HL-60/S4 treated with phorbol 12-myristate 13-acetate at 8.2 ng/mL for 4 days and 3 days (cell line): ENCODE measurements around the gene KCNMA1.

Experiments used
- in situ Hi-C: fragments of 300-500 bp; cut with MboI; formaldehyde crosslinking; loops from 2 replicates; pipeline ENCODE4 v1.15.0; 2022; ENCODE audit warnings: low sequenced_read_pairs

The KCNMA1 gene

DNA sequence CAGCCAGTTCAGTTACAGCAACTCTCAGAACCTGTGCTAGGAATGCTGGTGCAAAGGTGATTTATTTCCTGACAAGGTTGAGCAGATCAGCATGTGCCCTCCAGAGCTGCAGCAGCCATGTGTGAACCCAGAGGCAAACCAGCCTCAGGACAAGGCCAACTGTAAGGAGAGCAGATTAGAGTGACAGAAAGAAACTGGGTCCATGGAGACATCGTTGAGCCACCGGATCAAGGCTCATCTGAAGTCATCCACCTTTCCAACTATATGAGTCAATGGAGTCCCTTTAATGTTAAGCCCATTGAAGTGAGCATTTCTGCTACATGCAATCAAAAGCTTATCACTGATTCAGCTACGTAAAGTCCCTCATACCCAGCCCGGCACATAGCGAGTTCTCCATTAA lies 26.4 kb downstream of the KCNMA1 start:
- in situ Hi-C loops = no loop called here

DNA sequence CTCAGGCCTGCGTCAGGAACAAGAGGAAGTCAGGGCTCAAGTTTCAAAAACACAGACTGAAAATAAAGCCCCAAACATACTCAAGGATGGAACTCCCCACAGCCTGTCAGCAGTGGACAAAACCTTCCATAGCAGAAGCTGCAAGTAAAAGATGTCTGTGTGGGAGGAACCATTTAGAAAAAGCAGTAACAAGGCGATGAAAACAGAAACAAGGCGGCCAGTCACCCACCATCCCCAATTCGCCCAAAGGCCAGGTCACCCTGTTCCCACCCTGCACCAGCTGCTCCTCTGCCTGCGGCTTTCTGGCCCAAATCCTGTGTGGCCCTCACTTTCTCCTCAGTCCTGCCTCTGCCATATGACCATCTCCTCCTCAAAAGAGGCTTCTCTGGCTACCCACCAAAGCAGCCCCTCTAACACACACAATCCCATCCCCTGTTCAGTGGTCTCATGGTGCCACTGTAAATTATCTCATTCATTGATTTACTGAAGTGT lies 27.8 kb downstream of the KCNMA1 start:
- in situ Hi-C loops = no loop called here

DNA sequence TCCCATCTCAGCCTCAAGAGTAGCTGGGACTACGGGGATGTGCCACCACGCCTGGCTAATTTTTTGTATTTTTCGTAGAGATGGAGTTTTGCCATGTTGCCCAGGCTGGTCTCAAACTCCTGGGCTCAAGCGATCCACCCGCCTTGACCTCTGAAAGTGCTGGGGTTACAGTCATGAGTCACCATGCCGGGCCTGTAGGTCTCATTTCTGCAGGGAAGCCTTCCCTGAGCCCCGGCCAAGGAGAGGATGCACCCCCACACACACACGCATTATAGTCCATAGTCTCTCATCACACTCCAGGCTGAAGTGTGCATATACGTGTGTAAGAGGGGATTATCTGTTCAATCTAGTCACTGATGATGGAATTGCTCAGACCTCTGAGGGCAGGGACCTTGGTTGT lies 29.3 kb downstream of the KCNMA1 start:
- in situ Hi-C loops = no loop called here

DNA sequence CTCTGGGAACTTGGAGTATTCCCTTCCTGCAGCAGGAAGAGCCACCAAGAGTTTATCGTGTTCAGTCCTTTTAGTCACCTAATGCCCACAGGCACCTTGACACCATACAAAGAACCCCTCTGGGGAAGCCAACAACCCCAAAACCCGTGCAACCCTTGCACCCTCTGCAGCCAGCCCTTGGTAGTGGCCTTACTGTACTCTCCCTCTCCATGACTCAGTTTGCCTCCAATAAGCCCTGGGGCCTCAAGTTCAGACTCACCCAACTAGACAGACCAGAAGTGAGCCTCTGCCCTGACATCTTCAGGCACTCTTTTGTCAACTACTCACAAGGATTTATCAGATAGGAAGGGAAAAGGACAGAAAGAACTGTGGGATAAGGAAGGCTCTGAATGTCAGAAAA lies 30.9 kb downstream of the KCNMA1 start:
- in situ Hi-C loops = no loop called here

DNA sequence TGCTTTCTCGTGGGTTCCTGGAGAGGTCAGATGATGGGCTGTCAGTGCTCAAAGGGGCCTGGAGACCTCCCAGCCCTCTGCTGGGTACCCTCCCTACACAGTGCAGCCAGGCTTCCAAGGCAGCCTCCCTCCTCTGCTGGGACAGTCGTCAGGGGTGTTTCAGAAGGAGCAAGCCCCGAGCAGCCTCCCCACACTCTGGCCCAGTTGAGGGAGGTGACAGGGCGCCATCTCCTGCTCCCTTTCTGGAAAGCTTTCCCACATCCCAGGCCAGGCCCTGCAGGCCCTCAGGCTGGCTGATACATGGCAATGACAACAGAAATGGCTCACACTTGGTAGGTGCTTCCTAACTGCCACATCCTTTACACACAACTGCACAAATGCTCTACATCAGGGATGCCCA lies 32.1 kb downstream of the KCNMA1 start:
- in situ Hi-C loops = no loop called here

DNA sequence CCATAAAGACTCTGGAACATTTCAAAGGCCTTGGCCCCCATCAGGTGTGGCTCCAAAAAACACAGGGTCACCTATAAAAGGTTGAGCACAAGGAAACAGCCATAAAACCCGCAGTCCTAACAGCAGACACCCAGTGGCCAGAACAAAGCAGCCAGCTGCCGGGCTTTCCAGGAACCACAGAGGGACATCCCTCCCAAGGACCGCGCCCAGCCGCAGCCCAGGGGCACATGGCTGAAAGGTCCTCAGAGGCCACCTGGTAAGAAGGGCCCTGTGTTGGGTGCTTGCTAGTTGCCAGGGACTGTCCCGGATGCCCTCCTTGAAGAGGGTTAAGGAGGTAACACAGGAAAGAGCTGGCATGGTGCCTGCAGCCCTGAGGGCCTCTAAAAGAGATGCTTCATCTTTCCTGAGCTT lies 32.7 kb downstream of the KCNMA1 start:
- in situ Hi-C loops = no loop called here

DNA sequence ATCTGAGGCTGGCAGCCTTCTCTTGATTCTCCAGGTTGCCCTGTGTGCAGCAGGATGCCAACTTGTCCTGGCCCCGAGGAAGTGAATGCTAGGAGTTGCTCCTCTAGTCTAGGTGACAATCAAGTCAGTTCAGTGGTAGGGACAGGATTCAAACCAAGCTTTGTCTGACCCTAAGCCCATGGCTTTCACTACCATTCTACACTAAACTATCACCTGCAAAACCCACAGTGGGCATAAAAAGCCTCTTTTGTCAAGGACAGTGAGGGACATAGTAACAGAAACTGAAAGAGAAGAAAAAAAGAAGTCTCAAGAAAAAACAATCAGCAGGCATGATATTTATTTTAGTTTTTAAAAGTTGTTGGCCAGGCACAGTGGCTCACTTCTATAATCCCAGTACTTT lies 33.5 kb downstream of the KCNMA1 start:
- in situ Hi-C loops = no loop called here

DNA sequence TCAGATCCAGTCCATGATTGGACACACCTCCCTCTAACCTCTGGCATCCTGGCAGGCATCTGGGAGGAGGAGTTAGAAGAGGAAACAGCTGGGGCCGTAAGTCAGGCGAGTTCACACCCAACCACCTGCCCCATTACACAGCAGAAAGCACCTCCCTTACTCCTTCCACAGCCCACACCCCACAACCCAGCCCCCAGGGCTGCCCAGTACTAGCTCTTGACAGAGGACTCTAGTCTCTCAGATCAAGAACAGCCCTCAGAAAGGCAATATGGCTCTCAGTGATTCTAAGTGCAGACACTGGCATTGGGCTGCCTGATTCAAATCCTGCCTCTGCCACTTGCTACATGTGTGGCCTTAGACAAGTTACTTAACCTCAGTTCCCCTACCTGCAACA lies 34.1 kb downstream of the KCNMA1 start:
- in situ Hi-C loops = no loop called here

DNA sequence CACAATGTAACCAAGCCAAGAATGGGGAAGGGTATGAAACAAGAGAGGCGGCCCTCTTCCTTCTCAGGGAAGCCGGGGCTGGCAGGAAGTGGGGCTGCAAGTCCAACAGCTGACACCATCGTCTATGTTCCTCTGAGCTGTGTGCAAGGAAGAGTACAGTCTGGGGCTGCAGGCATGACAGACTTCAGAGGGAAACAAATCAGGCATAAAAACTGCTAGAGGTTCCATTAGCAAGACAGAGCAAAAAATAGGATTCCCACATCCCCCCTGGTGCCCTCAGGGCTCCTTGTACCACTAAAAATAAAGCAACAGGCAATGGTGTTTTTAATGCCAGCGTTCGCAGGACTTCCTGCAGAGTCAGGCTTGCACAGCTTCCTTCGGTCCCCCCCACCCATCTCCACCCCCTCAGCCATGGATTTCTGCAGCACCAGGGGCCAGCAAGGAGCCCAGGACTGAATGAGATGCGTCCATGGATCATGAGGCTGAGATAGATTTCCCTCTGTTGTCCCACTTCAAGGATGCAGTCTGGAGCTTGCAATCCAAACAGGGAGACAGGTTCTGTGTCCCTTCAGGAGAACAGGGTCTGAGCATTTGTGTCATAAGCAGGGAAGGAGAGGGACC lies 34.6 kb downstream of the KCNMA1 start:
- in situ Hi-C loops = no loop called here

DNA sequence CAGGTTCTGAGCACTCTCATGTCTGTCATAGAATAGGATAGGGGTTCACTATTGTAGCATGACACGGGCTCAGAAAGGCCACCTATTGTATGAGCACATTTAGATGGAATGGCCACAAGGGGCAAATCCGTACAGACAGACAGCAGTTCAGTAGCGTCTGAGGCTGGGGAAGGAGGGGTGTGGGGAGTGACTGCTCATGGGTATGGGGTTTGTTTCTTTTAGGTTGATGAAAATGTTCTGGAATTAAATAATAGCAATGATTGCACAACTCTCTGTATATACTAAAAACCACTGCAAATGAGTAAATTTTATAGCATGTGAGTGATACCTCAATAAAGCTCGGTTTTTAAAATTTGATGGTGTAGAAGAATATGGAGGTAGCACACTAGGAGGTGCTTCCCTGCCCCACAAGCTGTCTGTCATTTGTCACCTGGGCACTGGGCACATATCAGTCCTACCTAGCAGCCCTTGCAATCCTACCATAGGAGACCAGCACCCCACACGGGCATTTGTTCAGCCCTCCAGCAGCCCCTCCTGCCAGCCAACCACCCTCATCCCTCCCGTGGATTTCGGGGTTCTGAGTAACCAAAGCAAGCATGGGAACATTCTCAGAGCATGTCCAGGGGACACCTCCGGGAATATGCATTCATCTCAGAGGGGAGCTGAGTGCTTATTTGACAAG lies 35.2 kb downstream of the KCNMA1 start:
- in situ Hi-C loops = no loop called here

DNA sequence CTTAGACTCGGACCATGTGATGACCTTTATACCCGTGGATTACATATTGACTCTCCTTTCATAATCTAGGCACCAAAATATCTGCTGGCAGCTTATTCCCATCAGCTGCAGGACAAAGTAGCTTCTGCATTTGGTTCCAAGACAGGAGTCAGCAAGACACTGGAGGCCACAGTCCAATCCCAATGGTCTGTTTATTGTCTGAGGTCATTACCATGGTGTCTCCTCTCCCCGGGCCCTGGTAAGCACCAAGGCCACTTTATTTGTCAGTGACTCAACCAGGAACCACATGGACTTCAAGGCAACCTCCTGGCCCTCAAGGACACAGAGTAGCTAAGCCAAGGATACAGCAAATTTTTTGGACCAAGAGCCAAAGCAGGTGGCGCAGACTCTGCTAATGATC lies 36.1 kb downstream of the KCNMA1 start:
- in situ Hi-C loops = no loop called here

DNA sequence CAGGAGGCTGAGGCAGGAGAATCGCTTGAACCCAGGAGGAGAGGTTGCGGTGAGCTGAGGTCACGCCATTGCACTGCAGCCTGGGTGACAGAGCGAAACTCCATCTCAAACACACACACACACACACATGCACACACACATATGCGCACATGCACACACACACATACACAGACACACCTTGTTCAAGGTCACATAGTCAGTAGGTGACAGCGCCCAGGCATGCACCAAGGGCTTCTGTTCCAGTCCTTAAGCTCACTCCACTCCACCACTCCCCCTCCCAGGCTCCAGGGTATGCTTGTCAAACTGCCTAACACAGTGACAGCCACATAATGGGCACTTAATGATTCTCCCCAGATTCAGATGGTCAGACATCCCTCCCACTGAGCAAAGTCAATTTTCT lies 37.0 kb downstream of the KCNMA1 start:
- in situ Hi-C loops = no loop called here

DNA sequence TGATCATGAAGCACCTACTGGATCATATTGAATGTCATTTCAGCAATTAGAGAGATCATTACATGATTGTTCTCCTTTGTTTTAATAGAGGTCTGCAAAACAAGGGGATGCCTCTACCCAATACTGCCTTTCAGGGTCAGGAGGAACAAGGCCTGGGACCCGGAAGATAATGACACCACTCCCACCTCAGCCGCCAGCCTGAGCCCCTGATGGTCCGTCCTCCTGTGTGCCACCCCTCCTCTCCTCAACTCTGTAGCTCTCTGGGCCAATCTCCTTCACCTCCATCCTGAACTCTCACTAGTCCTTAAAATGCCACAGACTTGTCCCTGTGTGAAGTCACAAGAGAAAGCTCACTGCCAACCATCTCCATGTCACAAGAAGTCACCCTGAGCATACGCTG lies 38.0 kb downstream of the KCNMA1 start:
- in situ Hi-C loops = no loop called here

DNA sequence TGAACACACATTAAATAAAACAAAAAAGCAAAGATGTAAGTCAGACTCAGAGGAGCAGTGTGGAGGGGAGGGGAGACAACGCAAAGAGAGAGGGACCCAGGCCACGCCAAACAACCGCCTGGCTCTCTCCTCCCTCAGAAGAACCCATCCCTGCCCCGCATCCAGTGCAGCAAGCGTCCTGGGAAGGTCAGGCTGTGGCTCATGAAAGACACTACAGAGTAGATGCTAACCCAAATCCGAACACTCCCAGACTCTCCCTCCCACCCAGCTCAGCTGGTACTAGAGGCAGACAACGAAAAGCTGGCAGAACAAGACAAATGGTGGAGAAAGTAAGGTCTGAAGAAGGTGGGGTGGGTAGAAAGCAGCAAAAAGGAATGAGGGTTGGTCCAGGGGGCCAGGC lies 39.0 kb downstream of the KCNMA1 start:
- in situ Hi-C loops = no loop called here

DNA sequence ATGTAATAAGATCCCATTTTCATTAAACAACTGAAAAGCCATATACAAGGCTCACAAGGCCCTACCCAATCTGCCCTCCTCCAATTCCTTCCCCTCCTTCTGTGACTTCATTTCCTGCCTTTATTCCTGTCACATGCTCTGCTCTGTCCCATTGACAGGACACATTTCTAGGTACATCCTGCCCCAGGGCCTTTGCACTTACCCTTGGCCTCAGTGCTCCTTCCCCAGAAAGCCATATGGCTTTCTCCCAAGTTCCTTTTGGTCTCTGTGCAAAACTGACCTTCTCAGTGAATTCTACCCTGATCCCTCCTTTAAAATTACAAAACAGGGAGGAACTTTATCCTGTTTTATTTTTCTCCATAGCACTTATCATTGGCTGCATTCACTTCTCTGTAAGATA lies 40.0 kb downstream of the KCNMA1 start:
- in situ Hi-C loops = no loop called here

DNA sequence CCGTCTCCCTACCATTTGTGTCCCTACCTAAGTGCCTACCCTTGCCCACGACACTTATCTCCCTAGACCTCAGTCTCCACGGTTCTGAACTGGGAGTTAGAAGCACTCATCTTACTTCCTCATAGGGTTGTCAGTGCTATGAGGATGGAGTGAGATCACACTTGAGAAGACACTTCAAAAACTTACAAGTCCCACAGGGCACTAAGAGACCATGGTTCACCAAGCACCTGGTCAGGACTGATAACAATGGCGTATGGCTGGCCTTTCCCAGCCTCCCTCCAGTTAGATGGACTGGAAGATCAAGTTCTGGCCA lies 43.2 kb downstream of the KCNMA1 start:
- in situ Hi-C loops = no loop called here

DNA sequence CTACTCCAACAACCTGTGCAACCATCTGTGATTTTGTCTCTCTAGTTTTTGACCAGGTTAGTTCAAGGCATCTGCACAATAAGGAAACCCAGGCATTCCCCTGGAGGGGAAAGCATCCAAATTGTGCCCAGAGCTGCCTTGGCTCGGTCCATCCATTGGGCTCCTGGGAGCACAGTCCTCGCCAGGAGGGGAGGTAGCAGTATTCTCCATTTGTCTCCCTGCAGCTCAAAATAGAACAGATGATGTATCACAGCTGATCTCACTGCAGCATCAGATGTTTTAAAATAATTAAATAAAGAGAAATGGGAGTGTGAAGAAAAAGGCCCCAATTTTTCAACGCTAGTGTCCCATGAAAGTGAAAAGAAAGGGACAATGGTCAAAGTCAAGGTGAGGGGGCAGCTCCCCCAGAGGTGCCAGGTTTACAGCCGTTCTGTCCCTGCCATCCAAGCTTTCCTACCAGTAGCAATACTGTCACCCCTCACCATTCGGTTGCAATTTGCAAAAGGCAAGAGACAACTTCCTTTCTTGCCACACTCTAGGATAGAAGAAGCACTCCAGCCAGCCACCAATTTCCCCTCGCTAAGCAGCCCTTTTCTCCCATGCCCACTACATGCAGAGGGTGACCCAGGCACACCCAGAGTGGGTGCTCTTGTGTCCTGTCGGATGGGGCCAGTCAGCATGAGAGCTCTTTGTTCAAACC lies 43.7 kb downstream of the KCNMA1 start:
- in situ Hi-C loops = no loop called here

DNA sequence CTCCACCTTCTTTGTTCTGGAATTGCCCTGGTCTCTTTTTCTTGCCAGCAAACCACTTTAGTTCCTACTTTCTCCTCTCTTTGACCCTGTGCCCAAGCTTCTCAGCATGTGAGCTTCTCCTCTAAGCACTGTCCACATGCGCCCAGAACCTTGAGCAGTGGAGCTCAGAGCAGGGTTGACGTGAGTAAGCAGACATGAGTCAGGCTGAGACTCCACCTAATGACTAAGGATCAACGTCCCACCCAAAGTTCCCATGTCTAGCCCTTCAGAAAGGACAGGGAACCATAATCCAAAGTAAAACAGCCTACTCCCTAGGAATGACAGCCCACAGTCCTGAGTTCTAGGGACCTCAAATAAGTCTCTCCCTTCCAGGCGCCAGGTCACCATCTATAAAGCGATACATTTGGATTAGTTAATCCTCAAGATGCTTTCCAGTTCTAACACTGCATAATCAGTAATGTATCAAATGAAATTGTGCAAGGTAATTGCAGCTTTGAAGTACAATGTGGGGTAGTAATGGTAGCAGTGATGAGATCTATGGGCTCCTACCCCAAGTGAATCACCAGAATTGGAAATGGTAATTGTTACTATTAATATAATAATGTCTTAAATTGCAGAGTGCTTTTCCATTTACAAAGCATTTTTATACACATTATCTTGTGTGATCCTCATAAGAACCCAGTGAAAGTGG lies 44.5 kb downstream of the KCNMA1 start:
- in situ Hi-C loops = no loop called here

DNA sequence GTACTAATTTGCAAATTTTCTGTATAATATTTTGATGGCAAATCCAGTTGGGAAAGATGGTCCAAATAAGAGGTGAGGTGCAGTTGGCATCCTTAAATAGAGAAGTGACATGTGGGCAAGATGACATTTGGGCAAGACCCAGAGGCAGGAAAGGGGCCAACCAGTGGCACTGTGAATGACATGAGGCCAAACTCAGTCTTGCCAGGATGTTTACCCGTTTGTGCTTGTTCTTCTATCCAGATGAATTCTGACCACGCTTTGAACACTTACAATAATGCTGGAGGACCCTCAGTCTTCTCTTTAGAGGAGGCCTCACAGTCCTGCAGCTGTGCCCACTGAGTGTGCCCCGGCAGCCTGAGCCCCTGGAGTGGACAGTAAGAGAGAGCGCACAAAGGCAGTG lies 45.1 kb downstream of the KCNMA1 start:
- in situ Hi-C loops = no loop called here

DNA sequence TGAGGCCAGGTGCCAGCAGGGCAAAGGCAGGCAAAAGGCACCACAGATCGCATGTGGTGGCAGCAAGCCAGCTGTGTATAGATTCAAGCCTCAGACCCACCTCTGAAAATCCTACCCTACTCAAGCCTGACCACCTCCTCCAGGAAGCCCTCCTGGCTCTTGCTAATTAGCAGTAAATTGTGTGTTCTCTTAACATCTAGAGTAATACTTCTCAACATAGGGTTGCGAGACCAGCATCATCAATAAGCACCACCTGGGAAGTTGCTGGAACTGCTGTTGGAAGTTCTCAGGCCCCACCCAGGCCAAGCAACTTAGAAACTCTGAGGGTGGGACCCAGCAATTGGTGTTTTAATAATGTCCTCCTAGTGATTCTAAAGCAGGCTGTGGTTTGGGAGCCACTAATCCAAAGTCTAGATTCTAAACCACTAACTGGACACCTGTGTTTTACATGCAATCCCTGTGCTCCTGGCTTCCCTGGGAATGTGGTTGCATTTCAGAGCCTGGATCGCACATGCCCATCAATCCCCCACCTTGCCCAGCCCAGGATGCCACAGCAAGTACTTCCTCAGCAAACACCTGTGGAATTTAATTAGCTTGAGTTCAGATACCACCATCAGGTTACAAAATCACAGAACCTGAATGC lies 46.2 kb downstream of the KCNMA1 start:
- in situ Hi-C loops = no loop called here
